Mucosa of gallbladder (tissue), 1 donor: ENCODE results near the gene COPS6. TPM values are rescaled to one million over a fixed set of nuclear protein-coding genes. Genes with fewer than 3 reads are reported as not detected.
A peak's percentile ranks its signal among the peaks of the same experiment; 100 is the strongest.
"Not testable (repeated sequence)": the region's sequence is repeated elsewhere in the genome, so short reads cannot be mapped to it uniquely, and the experiment has no call there.

ENCODE experiments used
- DNase-seq: peaks from one replicate; pipeline ENCODE4 v3.0.0-alpha.2; 2020; ENCODE audit warnings: low spot score
- total RNA-seq: library from RNA; stranded (reverse); gene quantifications from one replicate; pipeline ENCODE4 v1.2.1, GENCODE V29; 2021
- donor health status: DM: no; HTN: no; CAD: no.

Gene COPS6
- total RNA-seq, 1 donor from 2014 or later = 113 TPM

GRCh38 chr7:100126239-100126930 lies 37.6 kb downstream of the COPS6 start:
- DNase-seq = no peak

- peak; percentile 93 for DNase-seq
These were observed 38.4 kb downstream of the COPS6 start, which contains the start of gene MBLAC1 for GRCh38 chr7:100126931-100127865. Gene MBLAC1, plus strand, starts transcription at chr7:100126967. Its CDS starts 429 bp downstream, at chr7:100127396.

GRCh38 chr7:100127866-100128636 lies 39.3 kb downstream of the COPS6 start:
- no peak for DNase-seq

- DNase-seq = no peak
These were observed 39.8 kb downstream of the COPS6 start for GRCh38 chr7:100128637-100128963.

GRCh38 chr7:100130220-100130607 lies 41.4 kb downstream of the COPS6 start:
- not testable (repeated sequence) for DNase-seq

- peak; percentile 90 for DNase-seq
These were observed 42.1 kb downstream of the COPS6 start for GRCh38 chr7:100130608-100131453.

- no peak for DNase-seq
These were observed 43.4 kb downstream of the COPS6 start for GRCh38 chr7:100132126-100132525.

- peak; percentile 68 for DNase-seq
These were observed 44.0 kb downstream of the COPS6 start for GRCh38 chr7:100132697-100133151.

GRCh38 chr7:100137851-100138760 lies 49.3 kb downstream of the COPS6 start:
- DNase-seq = no peak

GRCh38 chr7:100141555-100141949 lies 52.8 kb downstream of the COPS6 start:
- no peak for DNase-seq

Other genes starting within 250 kb of the COPS6 start
- gene OR2AE1, start 211.9 kb upstream of the COPS6 start, total RNA-seq = not detected
- gene TRIM4, start 169.4 kb upstream of the COPS6 start, total RNA-seq = 33.1 TPM
- gene GJC3, start 159.3 kb upstream of the COPS6 start, total RNA-seq = 0.26 TPM
- gene AZGP1, start 112.9 kb upstream of the COPS6 start, total RNA-seq = 104 TPM
- 173 TPM for gene ZKSCAN1, start 73.4 kb upstream of the COPS6 start, total RNA-seq
- gene ZSCAN21, start 39.2 kb upstream of the COPS6 start, total RNA-seq = 12.7 TPM
- 30.4 TPM for gene ZNF3, start 7.2 kb upstream of the COPS6 start, total RNA-seq
- gene MCM7, start 12.4 kb downstream of the COPS6 start, total RNA-seq = 58.2 TPM
- gene AP4M1, start 12.7 kb downstream of the COPS6 start, total RNA-seq = 34.1 TPM
- gene TAF6, start 30.4 kb downstream of the COPS6 start, total RNA-seq = 65.3 TPM
- gene CNPY4, start 30.7 kb downstream of the COPS6 start, total RNA-seq = 34.0 TPM
- 4.3 TPM for gene MBLAC1, start 38.0 kb downstream of the COPS6 start, total RNA-seq
- 154 TPM for gene LAMTOR4, start 59.9 kb downstream of the COPS6 start, total RNA-seq
- 37.1 TPM for gene TRAPPC14, start 69.8 kb downstream of the COPS6 start, total RNA-seq
- 11.2 TPM for gene GAL3ST4, start 79.6 kb downstream of the COPS6 start, total RNA-seq
- gene GPC2, start 88.4 kb downstream of the COPS6 start, total RNA-seq = 5.6 TPM
- gene STAG3, start 88.9 kb downstream of the COPS6 start, total RNA-seq = 3.6 TPM
- 3.1 TPM for gene PVRIG, start 131.0 kb downstream of the COPS6 start, total RNA-seq
- not detected for gene SPDYE3, start 218.7 kb downstream of the COPS6 start, total RNA-seq